Spleen (tissue), 11 donors: ENCODE measurements around the gene RASSF5. TPM values are rescaled to one million over a fixed set of nuclear protein-coding genes. Genes with fewer than 3 reads are reported as not detected.

Experiments used
- DNase-seq: peaks from one replicate; pipeline ENCODE4 v3.0.0-alpha.2; 2020
- H3K27ac ChIP-seq, 8 donors: fragments of 200-600 bp; sonication (generic) in 7 of 8; 1 replicate in 4 of 8; 2 replicates in 4 of 8; pipeline versions ENCODE4 v1.5.0 to v1.8.0; 2016 to 2021; ENCODE audit warnings: inconsistent platforms in 4 of 8, mild to moderate bottlenecking in 4 of 8, moderate library complexity in 1 of 8
- H3K27me3 ChIP-seq, 7 donors: fragments of 200-600 bp; sonication (generic) in 6 of 7; replicated peaks in 1 of 7; 1 replicate in 4 of 7; 2 replicates in 3 of 7; pipeline versions ENCODE4 v1.5.0 to v1.8.0; 2016 to 2021; ENCODE audit warnings: inconsistent platforms in 3 of 7, mild to moderate bottlenecking in 1 of 7
- H3K36me3 ChIP-seq, 6 donors: fragments of 200-600 bp; sonication (generic) in 5 of 6; 1 replicate in 4 of 6; 2 replicates in 2 of 6; pipeline versions ENCODE4 v1.5.0 to v1.8.0; 2016 to 2021; ENCODE audit warnings: inconsistent platforms in 2 of 6
- H3K4me1 ChIP-seq, 6 donors: fragments of 200-600 bp; sonication (generic) in 5 of 6; 1 replicate in 3 of 6; 2 replicates in 3 of 6; pipeline versions ENCODE4 v1.5.0 to v1.8.0; 2016 to 2021; ENCODE audit warnings: inconsistent platforms in 3 of 6
- H3K4me3 ChIP-seq, 8 donors: fragments of 200-600 bp; sonication (generic) in 7 of 8; 1 replicate in 4 of 8; 2 replicates in 4 of 8; pipeline versions ENCODE4 v1.5.0 to v1.8.0; 2016 to 2021; ENCODE audit warnings: inconsistent platforms in 4 of 8, mild to moderate bottlenecking in 4 of 8, moderate library complexity in 2 of 8
- H3K9me3 ChIP-seq, 8 donors: fragments of 200-600 bp; sonication (generic) in 7 of 8; 1 replicate in 4 of 8; 2 replicates in 4 of 8; pipeline versions ENCODE4 v1.5.0 to v1.8.0; 2016 to 2021; ENCODE audit warnings: inconsistent platforms in 4 of 8
- POLR2A ChIP-seq, 3 donors: fragments of 450-650 bp; IDR thresholded peaks; one replicate each; pipeline ENCODE4 v1.5.1; 2017; ENCODE audit warnings: antibody characterized with exemption in 3 of 3, mild to moderate bottlenecking in 1 of 3
- POLR2AphosphoS5 ChIP-seq, 3 donors: sonication (generic); formaldehyde crosslinking; IDR thresholded peaks; one replicate each; pipeline ENCODE4 v1.5.1; 2017; ENCODE audit warnings: antibody characterized with exemption in 3 of 3
- WGBS, 5 donors: extraction: QIAGEN DNeasy Blood & Tissue Kit in 3 of 5; methylation state at CpG; one replicate each; pipeline versions ENCODE4 v1.1.5 to v1.1.7; 2013 to 2018; 5-methylcytosine and 5-hydroxymethylcytosine counted together
- intact Hi-C: fragments of 100-400 bp; cut with DNase I; formaldehyde crosslinking; loops from one replicate; pipeline ENCODE4 v1.15.0; 2023; ENCODE audit warnings: low total_unique reads
- polyA plus RNA-seq, 3 donors: library from polyadenylated mRNA; stranded (reverse); fragments of 200-250 nt; gene quantifications; one replicate each; pipeline ENCODE4 v1.2.1, GENCODE V29; 2013
- total RNA-seq, 7 donors: library from RNA; depleted of rRNA in 3 of 7; stranded (reverse); fragments of >200 nt in 3 of 7; fragmentation: NEBNext Ultra II Directional in 4 of 7; extraction: Animal tissue kit (Norgen Biotek cat#: 25700) in 4 of 7; gene quantifications; one replicate each; pipeline versions ENCODE4 v1.1.0 to v1.2.1, GENCODE V29; 2016 to 2021
- TF ChIP-seq, protein P1 (sequence below), 11 experiments: fragments of 200-600 bp in 7 of 11; fragments of 450-650 bp in 4 of 11; sonication (generic) in 4 of 11; IDR thresholded peaks in 8 of 11; conservative IDR thresholded peaks in 3 of 11; 1 replicate in 7 of 11; 2 replicates in 4 of 11; pipeline versions ENCODE4 v1.4.0 to v1.8.0; 2016 to 2021; ENCODE audit warnings: antibody characterized with exemption in 11 of 11, inconsistent platforms in 4 of 11, mild to moderate bottlenecking in 1 of 11
- donor health status: healthy with polysubstance abuse.
- donor health status: DM: no; HTN: no; CAD: no; lungs with moderate emphysema.
- donor health status: DM: no; HTN: no; CAD: no.
- donor health status: Bipolar disorder and iron deficiency.
- donor health status: healthy.
- donor health status: DM: no; HTN: no; CAD: no.
- donor health status: DM: yes; HTN: yes; CAD: no.

RASSF5 gene
- total and polyA plus RNA-seq, 10 donors, result 32.2 to 168 (median 127) TPM

DNA sequence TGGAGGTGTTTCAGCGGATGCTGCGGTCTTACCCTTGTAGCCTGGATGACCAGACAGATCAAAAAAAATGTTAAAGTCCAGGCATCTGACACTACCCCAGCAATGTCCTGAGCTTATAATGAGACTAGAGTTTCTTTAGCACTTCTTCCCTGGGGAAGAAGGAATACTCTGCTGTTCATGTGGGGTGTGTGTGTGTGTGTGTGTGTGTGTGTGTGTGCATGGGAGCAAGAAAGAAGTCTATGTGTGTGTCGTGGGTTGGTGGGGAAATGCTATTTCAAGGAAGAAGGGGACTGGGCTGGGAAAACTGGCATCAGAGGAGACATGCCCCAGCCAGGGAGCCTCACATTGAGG lies 3.0 kb upstream of the RASSF5 start:
- WGBS, 5 donors, result 44 to 65% (median 55%) methylated on average over 3 of the region's 3 CpGs
- H3K27ac ChIP-seq, result peak overlapping the region in 5 of 8 donors; percentile 17 to 84 (median 46)
- intact Hi-C loops, result no loop called here
- peak; percentile 4 for DNase-seq
- no peak overlapping the region for H3K4me3 ChIP-seq
- H3K27me3 ChIP-seq, result peaks cover 0 to 38% (median 13%) of the 10 kb centered on the region in 7 donors
- TF ChIP-seq, protein P1, sequence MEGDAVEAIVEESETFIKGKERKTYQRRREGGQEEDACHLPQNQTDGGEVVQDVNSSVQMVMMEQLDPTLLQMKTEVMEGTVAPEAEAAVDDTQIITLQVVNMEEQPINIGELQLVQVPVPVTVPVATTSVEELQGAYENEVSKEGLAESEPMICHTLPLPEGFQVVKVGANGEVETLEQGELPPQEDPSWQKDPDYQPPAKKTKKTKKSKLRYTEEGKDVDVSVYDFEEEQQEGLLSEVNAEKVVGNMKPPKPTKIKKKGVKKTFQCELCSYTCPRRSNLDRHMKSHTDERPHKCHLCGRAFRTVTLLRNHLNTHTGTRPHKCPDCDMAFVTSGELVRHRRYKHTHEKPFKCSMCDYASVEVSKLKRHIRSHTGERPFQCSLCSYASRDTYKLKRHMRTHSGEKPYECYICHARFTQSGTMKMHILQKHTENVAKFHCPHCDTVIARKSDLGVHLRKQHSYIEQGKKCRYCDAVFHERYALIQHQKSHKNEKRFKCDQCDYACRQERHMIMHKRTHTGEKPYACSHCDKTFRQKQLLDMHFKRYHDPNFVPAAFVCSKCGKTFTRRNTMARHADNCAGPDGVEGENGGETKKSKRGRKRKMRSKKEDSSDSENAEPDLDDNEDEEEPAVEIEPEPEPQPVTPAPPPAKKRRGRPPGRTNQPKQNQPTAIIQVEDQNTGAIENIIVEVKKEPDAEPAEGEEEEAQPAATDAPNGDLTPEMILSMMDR (IDR thresholded peaks at IDR 0.05 in 8 of 11, conservative IDR thresholded peaks at IDR 0.05 in 3 of 11), result no peak
- TF ChIP-seq POLR2AphosphoS5 (IDR thresholded peaks at IDR 0.05), result no peak
- no peak for TF ChIP-seq POLR2A (IDR thresholded peaks at IDR 0.05)
- H3K36me3 ChIP-seq, result peaks cover 0 to 7% (median 0%) of the 10 kb centered on the region in 6 donors
- no peaks in the 10 kb centered on the region for H3K9me3 ChIP-seq
- peaks cover 3 to 90% (median 48%) of the 10 kb centered on the region in 6 donors for H3K4me1 ChIP-seq

DNA sequence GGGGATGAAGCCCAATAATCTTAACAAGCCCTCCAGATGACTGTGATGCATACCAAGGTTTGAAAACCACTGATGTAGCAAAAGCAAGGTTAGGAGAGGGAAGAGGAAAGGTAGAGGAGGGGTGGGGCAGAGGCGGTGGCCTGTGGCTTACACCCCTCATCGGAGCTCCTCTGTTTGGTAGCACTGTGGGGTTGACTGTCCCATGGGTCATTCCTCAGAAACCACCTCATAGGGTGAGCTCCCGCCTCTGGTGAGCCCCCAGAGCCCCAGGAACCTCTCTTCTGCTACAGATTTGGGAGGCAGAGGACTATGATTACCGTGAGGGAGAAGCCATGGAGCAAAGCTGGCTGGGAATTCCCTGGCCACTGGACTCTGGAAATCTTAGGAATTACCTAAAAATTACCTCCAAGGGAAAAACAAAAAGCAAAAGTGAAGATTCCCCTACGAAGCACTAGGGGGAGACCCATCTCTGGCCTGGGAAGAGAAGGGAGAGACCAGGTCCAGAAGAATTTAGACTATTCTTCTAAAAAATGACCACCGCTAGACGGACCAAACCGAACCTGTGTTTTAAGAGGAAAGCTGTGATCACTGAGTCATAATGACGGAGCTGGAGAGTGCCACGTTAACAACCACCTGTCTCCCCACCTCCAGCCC lies 1.5 kb upstream of the RASSF5 start:
- intact Hi-C loops, result no loop called here
- Histone ChIP-seq H3K4me1 (peaks cover 3 to 84% (median 48%) of the 10 kb centered on the region in 6 donors), H3K9me3 (no peaks in the 10 kb centered on the region), H3K27me3 (peaks cover 0 to 51% (median 14%) of the 10 kb centered on the region in 7 donors), H3K27ac (peak overlapping the region in 6 of 8 donors; percentile 58 to 84 (median 74)), H3K36me3 (no peaks in the 10 kb centered on the region), H3K4me3 (peak overlapping the region in 5 of 8 donors; percentile 67 to 93 (median 76))
- DNase-seq, result peak; percentile 39
- TF ChIP-seq, protein P1 (IDR thresholded peaks at IDR 0.05 in 8 of 11, conservative IDR thresholded peaks at IDR 0.05 in 3 of 11), result peak in 8 of 11 experiments; percentile 23 to 49 (median 33)
- no peak for TF ChIP-seq POLR2AphosphoS5 (IDR thresholded peaks at IDR 0.05)
- 57 to 67% (median 65%) methylated on average over 10 of the region's 10 CpGs for WGBS, 5 donors

DNA sequence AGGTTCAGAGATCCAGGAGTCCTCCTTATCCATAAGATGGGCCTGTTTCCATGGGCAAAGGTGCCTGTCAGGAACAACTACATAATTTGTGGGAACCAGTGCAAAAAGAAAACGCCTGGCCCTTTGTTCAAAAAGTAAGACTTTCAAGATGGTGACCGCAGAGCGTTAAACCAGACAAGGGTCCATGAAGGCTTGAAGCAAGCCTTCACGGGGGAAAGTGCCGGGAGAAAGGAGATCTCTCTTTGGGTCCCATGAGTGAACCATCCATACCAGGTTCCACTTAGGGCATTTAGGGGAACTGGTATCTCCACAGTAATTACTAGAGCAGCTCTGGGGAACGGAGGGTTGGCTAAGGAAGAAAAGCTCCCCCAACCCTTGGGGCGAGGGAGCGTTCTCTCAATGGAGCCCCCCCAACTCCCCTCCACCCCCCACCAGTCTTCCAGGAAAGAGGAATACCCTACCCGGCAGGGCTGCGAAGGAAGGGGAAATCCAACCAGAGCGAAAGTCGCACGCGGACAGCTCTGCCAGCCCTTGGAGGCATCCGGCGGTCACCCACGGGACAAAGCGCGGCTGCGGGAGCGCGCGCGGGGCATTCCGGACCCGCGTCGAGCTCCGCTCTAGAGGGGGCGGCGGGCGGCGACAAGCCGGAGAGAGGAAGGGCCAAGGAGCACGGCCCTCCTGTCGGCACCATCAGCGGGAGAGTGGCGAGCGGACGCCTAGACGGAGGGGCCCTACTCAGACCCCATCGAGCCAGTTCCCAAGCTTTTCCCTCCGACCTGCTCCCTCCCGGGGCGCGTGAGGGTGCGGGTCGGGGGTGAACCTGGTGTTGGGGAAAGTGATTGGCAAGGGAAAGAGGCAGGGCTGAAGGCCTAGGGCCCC lies 687 bp upstream of the RASSF5 start:
- peaks cover 0 to 59% (median 14%) of the 10 kb centered on the region in 7 donors for H3K27me3 ChIP-seq
- TF ChIP-seq POLR2AphosphoS5 (IDR thresholded peaks at IDR 0.05), result peak in 1 of 3 donors; percentile 10
- TF ChIP-seq, protein P1 (IDR thresholded peaks at IDR 0.05 in 8 of 11, conservative IDR thresholded peaks at IDR 0.05 in 3 of 11), result no peak
- intact Hi-C loops, result no loop called here
- peak overlapping the region in 7 of 8 donors; percentile 63 to 84 (median 73) for H3K27ac ChIP-seq
- H3K9me3 ChIP-seq, result no peaks in the 10 kb centered on the region
- WGBS, 5 donors, result 10 to 11% (median 10%) methylated on average over 44 to 48 of the region's 48 CpGs
- peak; percentile 85 for DNase-seq
- H3K4me1 ChIP-seq, result peaks cover 3 to 87% (median 52%) of the 10 kb centered on the region in 6 donors
- no peaks in the 10 kb centered on the region for H3K36me3 ChIP-seq
- H3K4me3 ChIP-seq, result peak overlapping the region; percentile 49 to 93 (median 68)
